MM.1S (cell line): ENCODE results near the gene PARP16.

Experiments
- DNase-seq: peaks from one replicate; pipeline ENCODE4 v3.0.0-alpha.2; 2015
- H2AFZ ChIP-seq: fragments of 300-600 bp; sonication (generic); 2 replicates; pipeline ENCODE4 v1.6.0; 2016; ENCODE audit warnings: antibody characterized with exemption, low read length
- H3F3A ChIP-seq: fragments of 300-600 bp; sonication (generic); 2 replicates; pipeline ENCODE4 v1.6.1; 2016; ENCODE audit warnings: mild to moderate bottlenecking, antibody characterized with exemption, low read length, moderate library complexity, mixed read lengths; ENCODE audit not compliant: insufficient read depth
- H3K27ac ChIP-seq: fragments of 300-600 bp; sonication (generic); 2 replicates; pipeline ENCODE4 v1.5.1; 2016; ENCODE audit warnings: mild to moderate bottlenecking, low read length
- H3K27me3 ChIP-seq: fragments of 300-600 bp; sonication (generic); replicated peaks from 2 replicates; pipeline ENCODE4 v1.6.0; 2016; ENCODE audit warnings: low read length; ENCODE audit not compliant: insufficient read depth
- H3K36me3 ChIP-seq: fragments of 300-600 bp; sonication (generic); replicated peaks from 2 replicates; pipeline ENCODE4 v1.6.1; 2016; ENCODE audit warnings: mild to moderate bottlenecking, low read length, mixed read lengths; ENCODE audit not compliant: insufficient read depth
- H3K4me1 ChIP-seq: fragments of 300-600 bp; sonication (generic); 2 replicates; pipeline ENCODE4 v1.6.1; 2016; ENCODE audit warnings: low read length, mixed read lengths
- H3K4me2 ChIP-seq: fragments of 300-600 bp; sonication (generic); 2 replicates; pipeline ENCODE4 v1.6.0; 2016; ENCODE audit warnings: low read depth, low read length
- H3K4me3 ChIP-seq: fragments of 300-600 bp; sonication (generic); 2 replicates; pipeline ENCODE4 v1.5.1; 2016; ENCODE audit warnings: low read length, mixed read lengths
- H3K79me2 ChIP-seq: fragments of 300-600 bp; sonication (generic); 2 replicates; pipeline ENCODE4 v1.6.1; 2016; ENCODE audit warnings: mixed run types, low read length, mixed read lengths
- H3K9ac ChIP-seq: fragments of 300-600 bp; sonication (generic); 2 replicates; pipeline ENCODE4 v1.6.1; 2016; ENCODE audit warnings: low read length, mixed read lengths
- H3K9me2 ChIP-seq: fragments of 300-600 bp; sonication (generic); replicated peaks from 2 replicates; pipeline ENCODE4 v1.6.1; 2016; ENCODE audit warnings: mild to moderate bottlenecking, low read length, mixed read lengths; ENCODE audit not compliant: insufficient read depth
- H3K9me3 ChIP-seq: fragments of 300-600 bp; sonication (generic); replicated peaks from 2 replicates; pipeline ENCODE4 v1.6.1; 2016; ENCODE audit warnings: mild to moderate bottlenecking, low read length, mixed read lengths; ENCODE audit not compliant: insufficient read depth
- H4K20me1 ChIP-seq: fragments of 300-600 bp; sonication (generic); 2 replicates; pipeline ENCODE4 v1.6.1; 2016; ENCODE audit warnings: mild to moderate bottlenecking, low read length, moderate library complexity, mixed read lengths; ENCODE audit not compliant: insufficient read depth
- CTCF ChIP-seq: fragments of 300-600 bp; sonication (generic); IDR thresholded peaks from 2 replicates; pipeline ENCODE4 v1.5.1; 2016; ENCODE audit warnings: antibody characterized with exemption, low read length, mixed read lengths
- EZH2 ChIP-seq: fragments of 300-600 bp; sonication (generic); optimal IDR thresholded peaks from 2 replicates; pipeline ENCODE3; 2017; ENCODE audit warnings: low read depth, mild to moderate bottlenecking, antibody characterized with exemption, low read length, mixed read lengths
- EZH2phosphoT487 ChIP-seq: fragments of 300-600 bp; sonication (generic); IDR thresholded peaks from 2 replicates; pipeline ENCODE4 v1.6.1; 2018; ENCODE audit warnings: antibody characterized with exemption, low read length

PARP16 gene

GRCh38 chr15:65223996-65224395 lies 62.7 kb downstream of the PARP16 start:
- Histone ChIP-seq H3K4me3 (no peak overlapping the region), H3K4me1 (no peaks in the 10 kb centered on the region), H3K27ac (no peak overlapping the region), H3K9me2 (no peaks in the 10 kb centered on the region), H2AFZ (no peak overlapping the region), H3K79me2 (no peaks in the 10 kb centered on the region), H3K9ac (no peak overlapping the region), H3K9me3 (no peaks in the 10 kb centered on the region), H3K4me2 (no peak overlapping the region), H3F3A (no peaks in the 10 kb centered on the region), H3K27me3 (no peaks in the 10 kb centered on the region), H3K36me3 (no peaks in the 10 kb centered on the region), H4K20me1 (no peaks in the 10 kb centered on the region)
- TF ChIP-seq CTCF: no peak
- TF ChIP-seq EZH2: no peak
- TF ChIP-seq EZH2phosphoT487: no peak
- DNase-seq: no peak

DNA sequence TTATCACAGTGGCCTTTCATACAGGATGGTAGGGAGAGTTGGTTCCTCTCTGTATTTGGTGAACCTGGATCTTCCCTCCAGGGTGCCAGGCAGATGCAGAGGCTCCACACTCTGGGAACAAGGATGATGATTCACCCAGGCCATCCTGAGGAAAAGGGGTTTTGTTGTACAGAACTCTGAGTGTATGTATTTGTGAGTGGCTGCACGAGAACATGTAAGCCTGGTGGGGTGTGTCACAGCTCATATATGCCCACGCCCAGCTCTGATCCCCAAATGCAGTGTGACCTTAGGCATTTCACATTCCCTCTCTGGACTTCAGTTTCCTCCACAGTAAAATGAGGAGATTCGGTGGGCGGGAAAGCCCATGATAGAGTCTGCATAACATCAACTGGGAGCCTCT lies 63.8 kb downstream of the PARP16 start:
- no peak overlapping the region for H3K27ac ChIP-seq
- H3K9me2 ChIP-seq: no peaks in the 10 kb centered on the region
- H3K4me1 ChIP-seq: no peaks in the 10 kb centered on the region
- no peak overlapping the region for H3K9ac ChIP-seq
- no peaks in the 10 kb centered on the region for H3K79me2 ChIP-seq
- H3K4me3 ChIP-seq: no peak overlapping the region
- H4K20me1 ChIP-seq: no peaks in the 10 kb centered on the region
- no peaks in the 10 kb centered on the region for H3K36me3 ChIP-seq
- no peaks in the 10 kb centered on the region for H3K27me3 ChIP-seq
- H2AFZ ChIP-seq: no peak overlapping the region
- TF ChIP-seq EZH2phosphoT487 (no peak), CTCF (no peak), EZH2 (no peak)
- no peaks in the 10 kb centered on the region for H3F3A ChIP-seq
- H3K9me3 ChIP-seq: no peaks in the 10 kb centered on the region
- H3K4me2 ChIP-seq: no peak overlapping the region
- no peak for DNase-seq

- Histone ChIP-seq H3K4me1 (no peaks in the 10 kb centered on the region), H2AFZ (no peak overlapping the region), H3F3A (no peaks in the 10 kb centered on the region), H3K79me2 (no peaks in the 10 kb centered on the region), H3K4me3 (no peak overlapping the region), H3K9me2 (no peaks in the 10 kb centered on the region), H3K4me2 (no peak overlapping the region), H3K27me3 (no peaks in the 10 kb centered on the region), H3K27ac (no peak overlapping the region), H3K9ac (no peak overlapping the region), H3K36me3 (no peaks in the 10 kb centered on the region), H4K20me1 (no peaks in the 10 kb centered on the region), H3K9me3 (no peaks in the 10 kb centered on the region)
- no peak for DNase-seq
- TF ChIP-seq EZH2 (no peak), EZH2phosphoT487 (no peak), CTCF (no peak)
Observed at GRCh38 chr15:65221697-65222096, 65.0 kb downstream of the PARP16 start.

GRCh38 chr15:65219137-65219536 lies 67.5 kb downstream of the PARP16 start:
- H3K9ac ChIP-seq: no peak overlapping the region
- H3F3A ChIP-seq: no peaks in the 10 kb centered on the region
- no peaks in the 10 kb centered on the region for H3K9me3 ChIP-seq
- H3K27me3 ChIP-seq: no peaks in the 10 kb centered on the region
- H3K9me2 ChIP-seq: no peaks in the 10 kb centered on the region
- H3K4me2 ChIP-seq: no peak overlapping the region
- H3K36me3 ChIP-seq: no peaks in the 10 kb centered on the region
- H4K20me1 ChIP-seq: no peaks in the 10 kb centered on the region
- no peak overlapping the region for H3K4me3 ChIP-seq
- H2AFZ ChIP-seq: no peak overlapping the region
- no peak overlapping the region for H3K27ac ChIP-seq
- H3K4me1 ChIP-seq: no peaks in the 10 kb centered on the region
- DNase-seq: no peak
- no peaks in the 10 kb centered on the region for H3K79me2 ChIP-seq
- TF ChIP-seq CTCF (no peak), EZH2 (no peak), EZH2phosphoT487 (no peak)
